CD4-positive, alpha-beta T cell treated with Interleukin-10 for 1 hour (primary cell): ENCODE results near the gene SPTBN1.
A peak's percentile ranks its signal among the peaks of the same experiment; 100 is the strongest.
"Not testable (repeated sequence)": the region's sequence is repeated elsewhere in the genome, so short reads cannot be mapped to it uniquely, and the experiment has no call there.

Experiments used
- DNase-seq: peaks from one replicate; pipeline ENCODE4 v3.0.0-alpha.2; 2020

The SPTBN1 gene

DNA sequence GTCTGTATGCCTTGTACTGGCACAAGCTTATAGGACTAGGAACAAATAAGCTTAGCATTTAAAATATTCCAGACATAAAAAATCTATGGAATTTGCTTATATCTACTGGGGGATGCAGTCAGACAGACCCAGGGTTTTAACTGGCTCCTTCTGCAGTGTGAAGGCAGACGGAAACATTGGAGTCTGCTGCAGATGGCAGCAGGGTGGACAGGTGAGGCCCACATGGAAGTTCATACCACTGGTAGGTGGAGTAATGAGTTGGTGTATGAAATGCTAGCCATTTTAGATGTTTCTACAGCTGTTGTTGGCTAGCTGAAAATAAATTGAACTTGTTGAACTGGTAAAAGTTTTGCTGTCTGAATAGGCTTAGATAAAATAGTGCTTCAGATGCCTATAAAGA is 17.7 kb downstream of the SPTBN1 start:
- no peak for DNase-seq

- DNase-seq: no peak
Observed at GRCh38 chr2:54475285-54475684, 19.2 kb downstream of the SPTBN1 start.

DNA sequence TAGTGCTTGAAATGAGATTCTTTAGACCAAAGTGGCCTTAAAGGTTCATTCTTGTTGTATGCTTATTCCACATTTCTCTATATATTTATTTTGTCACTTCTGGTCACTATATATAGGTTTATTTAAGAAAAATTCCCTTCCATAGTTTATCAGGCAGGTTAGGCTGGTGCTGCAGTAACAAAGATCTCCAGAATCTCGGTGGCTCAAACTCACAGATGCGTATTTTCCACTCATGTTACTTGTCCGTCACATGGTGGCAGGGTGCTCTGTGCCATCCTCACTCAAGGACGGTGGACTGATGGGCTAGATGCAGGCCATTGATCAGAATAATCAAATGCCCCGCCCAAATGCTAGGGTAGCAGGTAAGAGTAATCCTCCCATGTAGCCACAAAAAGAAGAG is 19.8 kb downstream of the SPTBN1 start:
- no peak for DNase-seq

DNA sequence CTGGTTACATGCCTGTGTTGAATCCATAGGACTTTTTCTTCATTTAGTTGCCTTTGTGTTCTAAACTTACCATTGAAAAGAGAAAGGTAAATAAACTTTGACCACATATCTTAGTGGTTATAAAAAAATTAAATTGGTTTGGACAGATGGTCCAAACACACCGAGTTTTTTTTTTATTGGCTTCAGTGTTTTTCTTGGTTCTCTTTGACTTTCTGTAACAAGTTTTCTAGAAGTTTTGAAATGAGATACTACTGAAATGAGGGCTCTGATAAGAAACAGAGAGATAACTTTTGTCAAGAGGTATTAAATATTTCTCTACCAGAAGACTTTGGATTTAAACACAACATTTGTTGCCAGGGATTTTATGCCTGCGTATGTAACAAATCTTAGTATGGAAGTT is 20.7 kb downstream of the SPTBN1 start:
- DNase-seq: no peak

DNA sequence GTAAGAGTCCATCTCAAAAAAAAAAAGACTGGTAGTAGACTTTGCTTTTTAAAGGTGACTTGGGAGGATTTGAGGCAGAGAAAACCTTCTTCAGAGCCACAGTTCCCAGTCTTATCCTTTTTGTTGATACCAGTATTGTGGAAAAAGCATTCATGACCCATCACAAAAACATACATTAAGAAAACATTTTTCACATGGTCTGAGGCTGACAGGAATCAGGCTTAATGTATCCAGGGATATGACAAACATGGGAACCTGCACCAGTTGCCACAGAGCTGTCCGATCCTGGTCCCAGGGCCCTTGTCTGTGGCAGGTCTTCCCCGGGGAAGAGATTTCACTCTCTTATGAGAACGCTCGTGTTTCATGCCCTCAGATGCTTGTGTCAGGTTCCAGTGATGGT is 21.8 kb downstream of the SPTBN1 start:
- DNase-seq: no peak

DNA sequence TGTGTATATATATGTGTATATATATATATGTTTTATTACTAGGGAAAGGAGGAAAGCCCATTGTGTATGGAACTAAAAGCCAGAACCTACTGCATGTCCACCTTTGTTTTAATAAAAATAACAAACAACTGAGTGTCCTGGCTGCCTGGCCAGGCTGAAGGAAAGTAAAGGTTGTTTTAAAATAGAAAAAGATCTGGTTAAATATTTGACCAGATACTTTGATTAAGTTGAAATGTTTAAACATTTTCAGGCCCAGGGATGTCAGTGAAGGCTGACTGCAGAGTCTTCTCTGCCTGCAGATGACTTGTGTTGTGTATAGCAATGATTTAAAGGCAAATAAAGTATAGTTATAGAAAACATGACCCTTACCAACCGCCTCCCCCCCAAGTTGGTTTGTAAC is 22.8 kb downstream of the SPTBN1 start:
- DNase-seq: no peak

- no peak for DNase-seq
Observed at GRCh38 chr2:54479424-54479823, 23.3 kb downstream of the SPTBN1 start.

- DNase-seq: no peak
Observed at GRCh38 chr2:54480025-54480424, 23.9 kb downstream of the SPTBN1 start.

GRCh38 chr2:54481686-54482085 is 25.6 kb downstream of the SPTBN1 start:
- DNase-seq: no peak

DNA sequence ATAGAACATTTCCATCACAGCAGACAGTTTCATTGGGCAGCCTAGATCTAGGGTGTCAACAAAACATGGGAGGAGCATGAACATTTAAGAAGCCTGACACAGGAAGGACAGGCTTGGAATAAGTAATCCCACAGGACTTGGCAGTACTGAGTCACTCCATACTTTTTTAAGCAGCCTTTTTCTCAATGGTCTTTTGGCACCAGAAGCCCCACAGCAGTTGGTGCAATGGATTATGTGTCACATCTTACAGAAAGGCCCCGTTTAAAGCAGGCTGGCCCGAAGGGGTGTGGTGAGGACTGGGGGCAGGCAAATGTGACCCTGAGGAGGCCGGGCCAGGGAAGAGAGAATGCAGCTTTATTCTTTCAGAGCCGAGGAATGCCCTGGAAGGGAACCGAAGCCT is 26.6 kb downstream of the SPTBN1 start:
- DNase-seq: no peak

DNA sequence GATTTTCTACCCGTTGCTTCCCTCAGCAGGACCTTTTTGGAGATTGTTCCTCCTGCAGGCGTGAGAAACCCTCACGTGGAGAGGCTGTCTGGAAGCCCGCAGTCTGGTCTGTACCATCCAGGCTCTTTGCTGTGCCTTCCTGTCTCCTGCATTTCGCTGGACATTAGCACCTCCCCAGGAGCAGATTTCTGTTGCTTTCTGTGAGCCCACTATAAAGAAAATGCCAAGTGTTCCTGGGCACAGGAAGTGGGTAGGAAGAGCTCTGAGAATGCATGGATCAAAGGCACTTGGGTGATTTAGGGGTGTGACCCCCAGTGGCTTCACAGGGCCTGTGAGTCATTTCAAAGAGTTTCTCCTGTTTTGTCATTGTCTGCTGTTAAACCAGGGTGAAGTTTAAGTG is 27.3 kb downstream of the SPTBN1 start:
- DNase-seq: no peak

DNA sequence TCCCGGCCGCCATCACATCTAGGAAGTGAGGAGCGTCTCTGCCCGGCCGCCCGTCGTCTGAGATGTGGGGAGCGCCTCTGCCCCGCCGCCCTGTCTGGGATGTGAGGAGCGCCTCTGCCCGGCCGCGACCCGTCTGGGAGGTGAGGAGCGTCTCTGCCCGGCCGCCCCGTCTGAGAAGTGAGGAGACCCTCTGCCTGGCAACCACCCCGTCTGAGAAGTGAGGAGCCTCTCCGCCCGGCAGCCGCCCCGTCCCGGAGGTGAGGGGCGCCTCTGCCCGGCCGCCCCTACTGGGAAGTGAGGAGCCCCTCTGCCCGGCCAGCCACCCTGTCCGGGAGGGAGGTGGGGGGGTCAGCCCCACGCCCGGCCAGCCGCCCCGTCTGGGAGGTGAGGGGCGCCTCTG is 29.6 kb downstream of the SPTBN1 start:
- DNase-seq: not testable (repeated sequence)

DNA sequence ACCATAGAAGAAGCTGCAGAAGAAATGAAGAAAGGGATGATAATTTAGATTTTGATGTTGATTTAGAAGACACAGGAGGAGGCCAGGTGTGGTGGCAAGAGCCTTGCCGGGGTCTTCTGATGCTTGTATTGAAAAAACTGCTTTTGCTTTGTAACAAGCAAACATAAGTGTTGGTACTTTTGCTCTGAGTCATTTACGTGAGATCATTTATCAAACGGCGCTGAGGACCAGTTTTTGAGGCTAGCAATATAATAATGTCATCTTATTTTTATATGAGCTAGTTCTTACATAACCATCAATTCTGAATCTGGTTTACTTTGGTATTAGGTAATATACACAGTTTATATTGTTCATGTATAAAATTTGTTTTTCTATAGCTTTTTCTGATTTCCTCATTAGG is 30.6 kb downstream of the SPTBN1 start:
- DNase-seq: no peak

GRCh38 chr2:54490863-54491262 is 34.7 kb downstream of the SPTBN1 start:
- no peak for DNase-seq

DNA sequence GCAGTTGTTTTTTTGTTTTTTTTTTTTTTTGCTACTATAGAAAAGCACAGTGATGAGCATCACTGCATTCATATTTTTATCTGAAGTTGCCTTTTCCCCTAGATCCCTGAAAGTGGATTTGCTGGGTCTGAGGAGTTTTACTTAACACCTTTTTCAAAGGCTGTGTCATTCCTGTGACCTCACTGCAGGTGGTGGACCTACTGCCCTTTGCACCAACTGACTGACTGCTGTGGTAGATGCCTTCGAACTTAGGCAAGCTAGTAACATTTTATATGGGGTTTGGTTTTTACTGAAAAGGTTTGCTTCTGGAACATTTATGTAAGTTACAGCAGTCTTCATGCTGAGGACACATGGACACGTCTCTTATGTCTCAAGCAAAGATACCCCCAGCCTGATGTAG is 36.2 kb downstream of the SPTBN1 start:
- no peak for DNase-seq

GRCh38 chr2:54494087-54494486 is 38.0 kb downstream of the SPTBN1 start:
- no peak for DNase-seq

GRCh38 chr2:54496920-54497319 is 40.8 kb downstream of the SPTBN1 start:
- DNase-seq: no peak

- DNase-seq: no peak
Observed at GRCh38 chr2:54497763-54498680, 41.9 kb downstream of the SPTBN1 start.

DNA sequence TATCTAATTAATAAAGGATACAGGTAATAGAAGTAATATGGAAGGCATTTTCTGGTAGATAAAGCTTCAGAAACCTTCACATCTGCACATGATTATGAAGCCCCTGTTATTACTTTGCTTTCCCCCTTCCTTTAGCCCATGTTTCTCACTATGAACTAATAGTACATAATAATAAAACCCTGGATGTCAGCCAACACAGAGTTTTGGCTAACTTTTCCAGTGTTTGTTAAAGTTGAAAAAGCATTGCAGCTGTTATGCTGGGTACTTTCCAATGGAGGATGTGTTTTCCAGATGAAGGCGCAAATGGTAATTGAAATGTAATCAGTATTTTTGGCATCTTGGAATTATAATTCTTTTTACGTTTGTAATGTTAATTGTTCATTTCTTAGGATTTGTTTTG is 43.5 kb downstream of the SPTBN1 start:
- no peak for DNase-seq

DNA sequence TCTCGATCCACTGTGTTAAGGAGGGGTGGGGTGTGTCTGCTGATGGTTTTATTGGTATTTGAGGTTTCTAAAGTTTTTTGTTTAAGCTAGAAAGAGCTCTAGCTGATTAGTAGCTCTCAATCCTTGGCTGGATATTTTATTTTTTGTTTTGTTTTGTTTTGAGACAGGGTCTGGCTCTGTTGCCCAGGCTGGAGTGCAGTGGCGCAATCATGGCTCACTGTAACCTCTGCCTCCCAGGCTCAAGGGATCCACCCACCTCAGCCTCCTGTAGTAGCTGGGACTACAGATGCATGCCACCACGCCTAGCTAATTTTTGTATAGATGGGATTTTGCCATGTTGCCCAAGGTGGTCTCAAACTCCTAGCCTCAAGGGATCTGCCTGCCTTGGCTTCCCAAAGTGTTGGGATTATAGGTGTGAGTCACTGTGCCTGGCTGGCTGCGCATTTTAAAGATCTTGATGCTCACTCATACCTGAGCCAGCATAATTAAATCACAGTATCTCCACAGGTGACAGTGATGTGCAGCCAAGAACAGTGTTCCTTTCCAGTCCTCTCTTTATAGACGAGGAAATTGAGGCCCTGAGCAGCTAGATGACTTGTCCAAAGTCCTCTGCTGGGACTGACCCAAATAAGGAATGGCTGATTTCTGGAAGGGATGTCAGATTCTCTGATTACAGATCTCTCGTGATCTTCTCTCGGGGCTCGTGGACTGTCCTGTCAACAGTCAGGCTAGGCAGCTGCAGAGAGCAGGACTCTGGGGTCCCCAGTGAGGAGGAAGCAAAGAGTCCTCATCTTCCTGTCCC is 44.5 kb downstream of the SPTBN1 start:
- no peak for DNase-seq

GRCh38 chr2:54502731-54503130 is 46.6 kb downstream of the SPTBN1 start:
- no peak for DNase-seq

DNA sequence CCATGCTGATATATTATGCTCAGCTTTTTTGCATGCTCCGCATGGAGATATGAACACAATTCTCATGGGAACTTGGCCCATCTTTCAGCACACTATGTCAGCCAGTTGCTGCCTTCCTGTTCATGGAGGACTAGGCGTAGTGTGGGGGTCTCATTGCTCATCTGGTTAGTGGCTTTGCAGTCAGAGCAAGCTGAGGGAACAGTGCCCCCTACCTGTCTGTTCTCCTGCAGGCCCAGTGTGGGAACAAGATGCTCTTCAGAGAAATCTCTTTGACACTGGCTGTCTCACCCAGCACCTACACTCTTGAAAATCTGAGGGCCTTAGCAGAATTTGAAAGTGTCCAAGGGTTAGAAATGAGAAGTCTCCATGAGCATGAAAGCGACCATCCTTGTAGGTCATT is 47.1 kb downstream of the SPTBN1 start:
- peak; percentile 26 for DNase-seq

- no peak for DNase-seq
Observed at GRCh38 chr2:54503828-54504227, 47.7 kb downstream of the SPTBN1 start.

DNA sequence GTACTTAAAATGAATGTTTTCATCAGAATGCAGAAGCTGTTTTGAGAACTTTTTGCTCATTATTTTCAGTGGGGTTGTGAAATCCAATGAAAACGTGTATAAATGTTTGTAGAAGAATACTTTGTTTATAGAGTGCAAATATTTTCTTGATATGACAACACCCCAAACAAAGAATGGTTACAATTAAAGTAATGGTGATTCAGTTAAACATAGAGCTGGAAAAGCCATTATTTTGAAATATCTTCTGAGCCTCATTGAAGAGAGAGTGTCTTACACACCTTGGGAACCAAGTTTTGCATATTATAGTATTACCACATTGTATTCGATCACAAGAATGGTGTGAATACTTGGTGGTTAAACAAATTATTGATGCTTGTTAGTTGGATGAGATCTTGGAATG is 48.7 kb downstream of the SPTBN1 start:
- DNase-seq: no peak
